Tongue (tissue), 3 donors: Measurements from ENCODE around the gene GRK4. TPM values are rescaled to one million over a fixed set of nuclear protein-coding genes. Genes with fewer than 3 reads are reported as not detected.

Experiments
- DNase-seq: peaks from one replicate; pipeline ENCODE4 v3.0.0-alpha.2; 2015
- small RNA-seq: library from RNA; depleted of rRNA; stranded (forward); fragments of <200 nt; gene quantifications from one replicate; pipeline ENCODE3, GENCODE V24; 2014; ENCODE audit warnings: low replicate concordance
- total RNA-seq: library from RNA; depleted of rRNA; stranded (reverse); fragments of >200 nt; gene quantifications from one replicate; pipeline ENCODE4 v1.2.3, GENCODE V29; 2014

GRK4 gene
- total RNA-seq, 1 donor from 2014 or later = 7.4 TPM

GRCh38 chr4:3071811-3072210 is 108.4 kb downstream of the GRK4 start:
- DNase-seq = no peak

GRCh38 chr4:3073158-3074077 is 110.0 kb downstream of the GRK4 start:
- DNase-seq = peak; percentile 8

GRCh38 chr4:3074078-3074845 is 110.9 kb downstream of the GRK4 start, which contains the start of the genes HTT and HTT-AS:
Gene HTT (plus strand): TSS chr4:3074681. CDS start chr4:3074826, 145 bp downstream.
Gene HTT-AS (minus strand): TSS chr4:3074538.
- peak; percentile 98 for DNase-seq

GRCh38 chr4:3074846-3075651 is 111.7 kb downstream of the GRK4 start:
- peak; percentile 85 for DNase-seq

- DNase-seq = no peak
Measured at GRCh38 chr4:3075652-3075981, 112.2 kb downstream of the GRK4 start.

- DNase-seq = no peak
Measured at GRCh38 chr4:3077796-3078195, 114.4 kb downstream of the GRK4 start.

- no peak for DNase-seq
Measured at GRCh38 chr4:3079694-3080123, 116.3 kb downstream of the GRK4 start.

GRCh38 chr4:3082925-3083515 is 119.6 kb downstream of the GRK4 start:
- no peak for DNase-seq

- DNase-seq = no peak
Measured at GRCh38 chr4:3083732-3084131, 120.4 kb downstream of the GRK4 start.

GRCh38 chr4:3085948-3086670 is 122.7 kb downstream of the GRK4 start:
- DNase-seq = no peak

- no peak for DNase-seq
Measured at GRCh38 chr4:3087115-3087797, 123.9 kb downstream of the GRK4 start.

Small RNA genes within 50 kb of the gene (small RNA-seq; reads per million reads assigned to genes)
- not detected for gene RF02134
- not detected for gene RF02135
- not detected for gene RNU6-204P

Other genes with a start within 250 kb of the GRK4 start
- 20.7 TPM for gene TNIP2, start 207.2 kb upstream of the GRK4 start, total RNA-seq
- gene SH3BP2, start 170.5 kb upstream of the GRK4 start, total RNA-seq = 39.2 TPM
- 199 TPM for gene ADD1, start 119.7 kb upstream of the GRK4 start, total RNA-seq
- 16.6 TPM for gene NOP14, start 165 bp upstream of the GRK4 start, total RNA-seq
- gene HTT-AS, start 111.0 kb downstream of the GRK4 start, total RNA-seq = not detected
- gene HTT, start 111.1 kb downstream of the GRK4 start, total RNA-seq = 69.3 TPM